H4 (cell line): ENCODE results near the gene CABP2. TPM values are rescaled to one million over a fixed set of nuclear protein-coding genes. Genes with fewer than 3 reads are reported as not detected.
A peak's percentile ranks its signal among the peaks of the same experiment; 100 is the strongest.
"Not testable (repeated sequence)": the region's sequence is repeated elsewhere in the genome, so short reads cannot be mapped to it uniquely, and the experiment has no call there.

Source experiments
- DNase-seq: peaks from one replicate; pipeline ENCODE4 v3.0.0-alpha.2; 2015; ENCODE audit warnings: low spot score
- total RNA-seq: library from RNA; depleted of rRNA; stranded (reverse); fragments of >200 nt; shearing (Covaris generic); gene quantifications from 2 replicates; pipeline ENCODE4 v1.2.3, GENCODE V29; 2014; rRNA removed

The CABP2 gene
- total RNA-seq, result not detected in 2 replicates

- DNase-seq, result no peak
Observed at GRCh38 chr11:67522844-67523555, at the start of gene CABP2. TSS of gene CABP2 (minus strand) at chr11:67523446. CDS start at chr11:67523326, 120 bp downstream.

- DNase-seq, result peak; percentile 46
Observed at GRCh38 chr11:67572747-67573419, 49.6 kb upstream of the CABP2 start.

GRCh38 chr11:67572305-67572704 is 49.1 kb upstream of the CABP2 start:
- DNase-seq, result no peak

GRCh38 chr11:67571443-67571842 is 48.2 kb upstream of the CABP2 start:
- no peak for DNase-seq

- DNase-seq, result no peak
Observed at GRCh38 chr11:67564230-67564629, 41.0 kb upstream of the CABP2 start.

- peak; percentile 82 for DNase-seq
Observed at GRCh38 chr11:67563705-67564114, 40.5 kb upstream of the CABP2 start.

GRCh38 chr11:67562963-67563704 is 39.9 kb upstream of the CABP2 start:
- DNase-seq, result no peak

- peak; percentile 40 for DNase-seq
Observed at GRCh38 chr11:67561971-67562619, 38.8 kb upstream of the CABP2 start.

- no peak for DNase-seq
Observed at GRCh38 chr11:67558084-67558772, 35.0 kb upstream of the CABP2 start.

GRCh38 chr11:67556244-67556643 is 33.0 kb upstream of the CABP2 start:
- no peak for DNase-seq

- not testable (repeated sequence) for DNase-seq
Observed at GRCh38 chr11:67551697-67552096, 28.5 kb upstream of the CABP2 start.

- DNase-seq, result no peak
Observed at GRCh38 chr11:67551127-67551526, 27.9 kb upstream of the CABP2 start.

- DNase-seq, result no peak
Observed at GRCh38 chr11:67548555-67549110, 25.4 kb upstream of the CABP2 start.

GRCh38 chr11:67548112-67548511 is 24.9 kb upstream of the CABP2 start:
- DNase-seq, result not testable (repeated sequence)

- DNase-seq, result no peak
Observed at GRCh38 chr11:67545280-67545679, 22.0 kb upstream of the CABP2 start.

GRCh38 chr11:67544616-67545242 is 21.5 kb upstream of the CABP2 start:
- DNase-seq, result no peak

- no peak for DNase-seq
Observed at GRCh38 chr11:67543585-67543984, 20.3 kb upstream of the CABP2 start.

GRCh38 chr11:67542971-67543370 is 19.7 kb upstream of the CABP2 start:
- DNase-seq, result no peak

GRCh38 chr11:67542169-67542568 is 18.9 kb upstream of the CABP2 start:
- no peak for DNase-seq

GRCh38 chr11:67541198-67541597 is 18.0 kb upstream of the CABP2 start:
- DNase-seq, result no peak

- no peak for DNase-seq
Observed at GRCh38 chr11:67539550-67539949, 16.3 kb upstream of the CABP2 start.
